Tibial artery (tissue), 4 donors: ENCODE data around the gene COL18A1.

Experiments used
- DNase-seq, 2 donors: peaks; one replicate each; pipeline ENCODE4 v3.0.0-alpha.2; 2019
- H3K27ac ChIP-seq, 2 donors: fragments of 200-600 bp; sonication (generic) in 1 of 2; 1 replicate in 1 of 2; 2 replicates in 1 of 2; pipeline ENCODE4 v1.5.1; 2018 to 2019; ENCODE audit warnings: mild to moderate bottlenecking in 1 of 2
- H3K27me3 ChIP-seq, 2 donors: fragments of 200-600 bp; sonication (generic) in 1 of 2; one replicate each; pipeline versions ENCODE4 v1.5.1 to v1.6.0; 2016 to 2019
- H3K36me3 ChIP-seq, 3 donors: fragments of 200-600 bp; sonication (generic) in 2 of 3; one replicate each; pipeline ENCODE4 v1.5.1; 2016 to 2019; ENCODE audit warnings: mild to moderate bottlenecking in 2 of 3
- H3K4me1 ChIP-seq, 4 donors: fragments of 200-600 bp; sonication (generic) in 2 of 4; 1 replicate in 3 of 4; 2 replicates in 1 of 4; pipeline ENCODE4 v1.5.1; 2016 to 2019
- H3K4me3 ChIP-seq, 2 donors: fragments of 200-600 bp; sonication (generic) in 1 of 2; 1 replicate in 1 of 2; 2 replicates in 1 of 2; pipeline ENCODE4 v1.5.1; 2018 to 2019; ENCODE audit warnings: mild to moderate bottlenecking in 2 of 2
- H3K9me3 ChIP-seq, 3 donors: fragments of 200-600 bp; sonication (generic) in 1 of 3; one replicate each; pipeline ENCODE4 v1.5.1; 2016 to 2019
- intact Hi-C: fragments of 100-400 bp; cut with DNase I; formaldehyde crosslinking; loops from one replicate; pipeline ENCODE4 v1.15.0; 2023; ENCODE audit warnings: low total_unique reads
- TF ChIP-seq, protein P1 (sequence below), 2 experiments: fragments of 200-600 bp in 1 of 2; fragments of 450-650 bp in 1 of 2; IDR thresholded peaks; one replicate each; pipeline ENCODE4 v1.5.1; 2017 to 2019; ENCODE audit warnings: antibody characterized with exemption in 2 of 2, mild to moderate bottlenecking in 1 of 2, moderate library complexity in 1 of 2

The COL18A1 gene

GRCh38 chr21:45506241-45506817 lies 101.4 kb downstream of the COL18A1 start:
- H3K36me3 ChIP-seq, result peaks cover 35 to 82% (median 41%) of the 10 kb centered on the region in 3 donors
- DNase-seq, result peak in 1 of 2 donors; percentile 53
- TF ChIP-seq, protein P1, sequence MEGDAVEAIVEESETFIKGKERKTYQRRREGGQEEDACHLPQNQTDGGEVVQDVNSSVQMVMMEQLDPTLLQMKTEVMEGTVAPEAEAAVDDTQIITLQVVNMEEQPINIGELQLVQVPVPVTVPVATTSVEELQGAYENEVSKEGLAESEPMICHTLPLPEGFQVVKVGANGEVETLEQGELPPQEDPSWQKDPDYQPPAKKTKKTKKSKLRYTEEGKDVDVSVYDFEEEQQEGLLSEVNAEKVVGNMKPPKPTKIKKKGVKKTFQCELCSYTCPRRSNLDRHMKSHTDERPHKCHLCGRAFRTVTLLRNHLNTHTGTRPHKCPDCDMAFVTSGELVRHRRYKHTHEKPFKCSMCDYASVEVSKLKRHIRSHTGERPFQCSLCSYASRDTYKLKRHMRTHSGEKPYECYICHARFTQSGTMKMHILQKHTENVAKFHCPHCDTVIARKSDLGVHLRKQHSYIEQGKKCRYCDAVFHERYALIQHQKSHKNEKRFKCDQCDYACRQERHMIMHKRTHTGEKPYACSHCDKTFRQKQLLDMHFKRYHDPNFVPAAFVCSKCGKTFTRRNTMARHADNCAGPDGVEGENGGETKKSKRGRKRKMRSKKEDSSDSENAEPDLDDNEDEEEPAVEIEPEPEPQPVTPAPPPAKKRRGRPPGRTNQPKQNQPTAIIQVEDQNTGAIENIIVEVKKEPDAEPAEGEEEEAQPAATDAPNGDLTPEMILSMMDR (IDR thresholded peaks at IDR 0.05), result no peak

DNA sequence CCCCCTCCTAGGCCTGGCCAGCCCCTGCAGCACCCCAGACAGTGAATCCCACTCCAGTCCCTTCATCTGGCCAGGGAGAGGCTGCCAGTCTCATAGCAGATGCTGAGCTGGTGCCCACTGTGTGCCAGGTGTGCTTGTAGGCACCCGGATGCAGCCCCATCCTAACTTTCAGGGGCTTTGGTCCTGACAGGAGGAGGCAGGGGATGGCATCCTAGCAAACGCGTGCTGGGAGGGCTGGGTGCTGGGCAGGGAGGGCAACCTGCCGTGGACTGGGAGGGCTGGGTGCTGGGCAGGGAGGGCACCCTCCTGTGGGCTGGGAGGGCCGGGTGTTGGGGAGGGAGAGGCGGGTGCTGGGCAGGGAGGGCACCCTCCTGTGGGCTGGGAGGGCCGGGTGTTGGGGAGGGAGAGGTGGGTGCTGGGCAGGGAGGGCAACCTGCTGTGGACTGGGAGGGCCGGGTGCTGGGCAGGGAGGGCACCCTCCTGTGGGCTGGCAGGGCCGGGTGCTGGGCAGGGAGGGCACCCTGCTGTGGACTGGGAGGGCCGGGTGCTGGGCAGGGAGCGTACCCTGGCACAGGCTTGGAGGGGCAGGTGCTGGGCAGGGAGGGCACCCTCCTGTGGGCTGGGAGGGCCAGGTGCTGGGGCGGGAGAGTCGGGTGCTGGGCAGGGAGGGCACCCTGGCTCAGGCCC lies 102.0 kb downstream of the COL18A1 start:
- DNase-seq, result peak in 1 of 2 donors; percentile 64

More at GRCh38 chr21:45506241-45506817, 101.4 kb downstream of the COL18A1 start:
- no peak overlapping the region for H3K27ac ChIP-seq
- no peaks in the 10 kb centered on the region for H3K27me3 ChIP-seq
- no peaks in the 10 kb centered on the region for H3K9me3 ChIP-seq
- intact Hi-C loops, result no loop called here
- H3K4me1 ChIP-seq, result no peaks in the 10 kb centered on the region
- H3K4me3 ChIP-seq, result no peak overlapping the region

DNA sequence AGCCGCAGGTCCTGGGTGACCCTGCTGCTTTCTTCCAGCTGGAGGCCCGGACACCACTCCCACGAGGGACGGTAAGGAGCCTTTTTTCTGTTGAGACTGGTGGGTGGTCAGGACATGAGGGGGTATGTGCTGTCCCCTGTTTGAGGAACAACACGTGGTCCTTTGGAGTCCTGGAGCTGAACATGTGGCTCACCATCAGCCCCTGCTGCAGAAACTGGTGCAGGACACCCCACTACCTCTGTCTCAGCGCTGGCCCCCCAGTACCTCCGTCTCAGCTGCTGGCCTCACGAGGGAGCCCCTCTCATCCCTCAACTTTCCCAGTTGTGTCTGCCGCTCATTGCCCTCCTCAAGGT lies 102.5 kb downstream of the COL18A1 start:
- Histone ChIP-seq H3K4me1 (no peaks in the 10 kb centered on the region), H3K27ac (no peak overlapping the region), H3K36me3 (peaks cover 47 to 85% (median 53%) of the 10 kb centered on the region in 3 donors), H3K27me3 (no peaks in the 10 kb centered on the region), H3K9me3 (no peaks in the 10 kb centered on the region), H3K4me3 (no peak overlapping the region)
- TF ChIP-seq, protein P1 (IDR thresholded peaks at IDR 0.05), result no peak
- DNase-seq, result peak in 1 of 2 donors; percentile 61
- intact Hi-C loops, result no loop called here

More for the DNA sequence above, 102.0 kb downstream of the COL18A1 start:
- Histone ChIP-seq H3K27me3 (no peaks in the 10 kb centered on the region), H3K4me1 (no peaks in the 10 kb centered on the region), H3K9me3 (no peaks in the 10 kb centered on the region), H3K36me3 (peaks cover 42 to 84% (median 48%) of the 10 kb centered on the region in 3 donors), H3K4me3 (no peak overlapping the region), H3K27ac (no peak overlapping the region)
- intact Hi-C loops, result no loop called here
- TF ChIP-seq, protein P1 (IDR thresholded peaks at IDR 0.05), result no peak

GRCh38 chr21:45507888-45508508 lies 103.0 kb downstream of the COL18A1 start:
- Histone ChIP-seq H3K27me3 (no peaks in the 10 kb centered on the region), H3K4me1 (peaks cover 0 to 4% (median 0%) of the 10 kb centered on the region in 4 donors), H3K4me3 (no peak overlapping the region), H3K36me3 (peaks cover 52 to 90% (median 56%) of the 10 kb centered on the region in 3 donors), H3K9me3 (no peaks in the 10 kb centered on the region), H3K27ac (no peak overlapping the region)
- peak in 1 of 2 donors; percentile 46 for DNase-seq
- TF ChIP-seq, protein P1 (IDR thresholded peaks at IDR 0.05), result no peak
- intact Hi-C loops, result no loop called here

GRCh38 chr21:45508607-45509565 lies 103.9 kb downstream of the COL18A1 start:
- TF ChIP-seq, protein P1 (IDR thresholded peaks at IDR 0.05), result no peak
- Histone ChIP-seq H3K27me3 (no peaks in the 10 kb centered on the region), H3K4me1 (peaks cover 0 to 9% (median 0%) of the 10 kb centered on the region in 4 donors), H3K9me3 (no peaks in the 10 kb centered on the region), H3K36me3 (peaks cover 53 to 95% (median 56%) of the 10 kb centered on the region in 3 donors), H3K4me3 (no peak overlapping the region), H3K27ac (no peak overlapping the region)
- DNase-seq, result peak in 1 of 2 donors; percentile 64
- intact Hi-C loops, result no loop called here
